K562 (cell line): ENCODE results near the gene LRRC51. TPM values are rescaled to one million over a fixed set of nuclear protein-coding genes. Genes with fewer than 3 reads are reported as not detected.

Experiments used
- ATAC-seq: fragments of 200-7000 bp; cut with Tn5 transposase; 3 replicates; pipeline ENCODE4 v1.9.1; 2020; ENCODE audit warnings: moderate library complexity
- BruUV-seq: library from RNA; stranded (reverse); fragments of 400-500 nt; replicated peaks from 2 replicates; lab custom pipeline; 2021; lab: Mats Ljungman, UMichigan
- CTCF ChIA-PET: fragments of 300-600 bp; formaldehyde crosslinking; extraction: SDS; loops from one replicate; lab custom pipeline; 2021; ENCODE audit warnings: low intra/inter-chr PET ratio; lab: Yijun Ruan, JAX
- POLR2A ChIA-PET: fragments of 300-600, 350-650 bp; sonication (Branson Sonifier 250); formaldehyde crosslinking; extraction: SDS; loops from one replicate; lab custom pipeline; 2021; ENCODE audit warnings: antibody characterized with exemption, inconsistent platforms; lab: Yijun Ruan, JAX
- DNase-seq, 4 experiments: peaks; one replicate each; pipeline versions ENCODE4 v3.0.0 to v3.0.0-alpha.2; 2011 to 2018; ENCODE audit warnings: low spot score in 3 of 4, mixed read lengths in 3 of 4; ENCODE audit errors: extremely low read depth in 1 of 4
- FAIRE-seq: peaks from 2 replicates; lab custom pipeline; 2011; peaks lifted over from hg19 to GRCh38; lab: Jason Lieb, UNC
- H2AFZ ChIP-seq: 2 replicates; pipeline ENCODE4 v1.6.0; 2011; ENCODE audit warnings: low read depth, low read length, control low read depth, inconsistent platforms
- H3K27ac ChIP-seq: fragments of 200-600 bp; 3 replicates; pipeline ENCODE4 v1.8.0; 2011; ENCODE audit warnings: low read depth, mild to moderate bottlenecking, control low read depth, inconsistent platforms, low read length, moderate library complexity, mixed read lengths; ENCODE audit errors: extremely low read depth
- H3K27me3 ChIP-seq, 2 experiments: fragments of 300-600 bp in 1 of 2; 2 replicates in 1 of 2; 3 replicates in 1 of 2; pipeline versions ENCODE4 v1.6.0 to v1.8.0; 2011; ENCODE audit warnings: inconsistent platforms in 2 of 2, low read length in 2 of 2, mild to moderate bottlenecking in 1 of 2, mixed read lengths in 1 of 2, moderate library complexity in 1 of 2; ENCODE audit not compliant: control insufficient read depth in 2 of 2, insufficient read depth in 2 of 2
- H3K36me3 ChIP-seq: fragments of 300-600 bp; 3 replicates; pipeline ENCODE4 v1.8.0; 2011; ENCODE audit warnings: mild to moderate bottlenecking, low read length, inconsistent platforms; ENCODE audit not compliant: control insufficient read depth, insufficient read depth
- H3K4me1 ChIP-seq, 2 experiments: fragments of 200-600 bp in 1 of 2; replicated peaks in 1 of 2; 2 replicates in 1 of 2; 3 replicates in 1 of 2; pipeline versions ENCODE4 v1.5.1 to v1.8.0; 2011; ENCODE audit warnings: inconsistent platforms in 2 of 2, low read length in 2 of 2, mild to moderate bottlenecking in 1 of 2, mixed read lengths in 1 of 2, moderate library complexity in 1 of 2; ENCODE audit not compliant: control insufficient read depth in 2 of 2, insufficient read depth in 2 of 2
- H3K4me2 ChIP-seq: 2 replicates; pipeline ENCODE4 v1.6.1; 2011; ENCODE audit warnings: low read length, control low read depth, inconsistent platforms, mixed read lengths; ENCODE audit not compliant: insufficient read depth
- H3K4me3 ChIP-seq: fragments of 200-600 bp; sonication (generic), shearing (Covaris generic); 2 replicates; pipeline ENCODE4 v1.5.1; 2016; ENCODE audit warnings: control low read depth, inconsistent platforms
- H3K79me2 ChIP-seq: fragments of 200-600 bp; 3 replicates; pipeline ENCODE4 v1.8.0; 2011; ENCODE audit warnings: low read length, inconsistent platforms; ENCODE audit not compliant: control insufficient read depth, insufficient read depth
- H3K9ac ChIP-seq, 2 experiments: 2 replicates each; pipeline versions ENCODE4 v1.6.0 to v1.6.1; 2011; ENCODE audit warnings: low read depth in 2 of 2, low read length in 2 of 2, control low read depth in 1 of 2, inconsistent platforms in 1 of 2, mild to moderate bottlenecking in 1 of 2, mixed read lengths in 1 of 2; ENCODE audit not compliant: insufficient read depth in 1 of 2
- H3K9me1 ChIP-seq: one replicate; pipeline ENCODE4 v1.6.0; 2011; ENCODE audit warnings: inconsistent platforms, mild to moderate bottlenecking, low read length, moderate library complexity; ENCODE audit not compliant: control insufficient read depth, insufficient read depth
- H3K9me3 ChIP-seq: replicated peaks from 2 replicates; pipeline ENCODE4 v1.5.1; 2011; ENCODE audit warnings: low read depth, low read length, inconsistent platforms; ENCODE audit not compliant: control insufficient read depth, insufficient read depth
- H4K20me1 ChIP-seq: replicated peaks from 2 replicates; pipeline ENCODE4 v1.6.1; 2011; ENCODE audit warnings: low read length, inconsistent platforms, mixed read lengths; ENCODE audit not compliant: control insufficient read depth, insufficient read depth
- WGBS: fragments of 100-300 bp; shearing (Covaris generic); methylation state at CpG from one replicate; pipeline ENCODE4 v1.1.6; 2016; ENCODE audit warnings: low coverage, mixed read lengths; ENCODE audit not compliant: insufficient coverage; ENCODE audit errors: missing lambda C conversion rate; 5-methylcytosine and 5-hydroxymethylcytosine counted together
- in situ Hi-C: fragments of 300-500 bp; cut with MboI; formaldehyde crosslinking; loops from 4 replicates; pipeline ENCODE4 v1.15.0; 2018; ENCODE audit warnings: inconsistent platforms, mixed read lengths
- intact Hi-C: fragments of 100-400 bp; cut with micrococcal nuclease; formaldehyde crosslinking; loops from 2 replicates; pipeline ENCODE4 v1.14.2; 2022
- polyA plus RNA-seq, 8 experiments: library from polyadenylated mRNA; depleted of rRNA in 4 of 8; stranded (reverse) in 5 of 8; unstranded in 3 of 8; fragments of >200 nt; fragmentation: Nextera tagmentation in 2 of 8; fragmentation: Illumina TruSeq in 1 of 8; extraction: Ambion mirVana in 2 of 8; extraction: Trizol in 1 of 8; gene quantifications; 2 replicates each; pipeline versions ENCODE4 v1.2.1 to v1.2.3, GENCODE V29; 2011 to 2014; ENCODE audit warnings: inconsistent platforms in 1 of 8, missing spikeins in 1 of 8
- total RNA-seq, 7 experiments: library from RNA; depleted of rRNA in 6 of 7; stranded (reverse); fragments of >200 nt in 6 of 7; fragmentation: Illumina TruSeq in 2 of 7; extraction: Trizol in 2 of 7; gene quantifications; 2 replicates each; pipeline versions ENCODE4 v1.2.1 to v1.2.3, GENCODE V29; 2011 to 2021; ENCODE audit warnings: low replicate concordance in 1 of 7
- TF ChIP-seq, protein P1 (sequence below): fragments of 250-450 bp; sonication (Bioruptor Pico); IDR thresholded peaks from 2 replicates; pipeline ENCODE4 v1.5.0; 2021; ENCODE audit warnings: mild to moderate bottlenecking, moderate library complexity

Gene LRRC51
- total and polyA plus RNA-seq, 9 of the 15 experiments (the other 6 are each of a cell fraction or from before 2014, with no cell fraction given), result 4.7 to 10.6 (median 5.6) TPM

DNA sequence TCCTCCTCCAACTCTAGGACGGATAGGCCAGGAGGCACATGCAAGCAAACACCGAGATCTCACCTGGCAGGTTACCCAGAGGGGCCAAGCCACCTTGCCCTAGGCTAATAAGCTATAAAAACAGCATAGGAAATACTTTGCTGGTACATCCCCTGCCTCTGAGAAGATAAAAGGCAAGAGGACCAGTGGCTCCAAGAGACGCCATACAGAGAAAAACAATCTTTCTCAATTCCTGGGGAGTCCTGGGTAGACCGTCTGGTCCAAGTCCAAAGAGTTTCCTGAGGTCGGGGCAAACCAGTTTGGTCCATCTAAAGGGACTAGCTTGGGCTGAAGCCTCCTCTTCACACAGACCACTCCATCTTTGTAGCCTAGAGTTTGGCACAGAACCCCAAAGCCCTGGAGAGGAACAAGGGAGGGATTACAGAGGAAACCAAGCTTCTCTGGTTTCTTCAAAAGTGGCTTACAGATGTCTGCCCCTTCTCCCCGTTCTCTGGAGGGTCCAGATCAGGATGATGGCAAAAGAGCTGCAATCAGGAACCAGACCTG is 40.7 kb upstream of the LRRC51 start:
- no peak overlapping the region for H3K4me3 ChIP-seq
- H3K79me2 ChIP-seq, result peaks cover 68% of the 10 kb centered on the region
- FAIRE-seq (no peak), ATAC-seq (no peak)
- in situ Hi-C loops, result no loop called here
- peaks cover 3% of the 10 kb centered on the region for H3K9me1 ChIP-seq
- 71% methylated on average over 6 of the region's 6 CpGs for WGBS
- H3K36me3 ChIP-seq, result peaks cover 16% of the 10 kb centered on the region
- CTCF ChIA-PET, result no interaction called here
- POLR2A ChIA-PET, result interaction anchor here (0.6 to 2.0 kb wide), 9 partner anchors 8 to 54 kb away, joined by 3 to 5 read pairs (median 3); no protein-coding TSS in a partner anchor
- no peaks in the 10 kb centered on the region for H3K27me3 ChIP-seq
- TF ChIP-seq, protein P1, sequence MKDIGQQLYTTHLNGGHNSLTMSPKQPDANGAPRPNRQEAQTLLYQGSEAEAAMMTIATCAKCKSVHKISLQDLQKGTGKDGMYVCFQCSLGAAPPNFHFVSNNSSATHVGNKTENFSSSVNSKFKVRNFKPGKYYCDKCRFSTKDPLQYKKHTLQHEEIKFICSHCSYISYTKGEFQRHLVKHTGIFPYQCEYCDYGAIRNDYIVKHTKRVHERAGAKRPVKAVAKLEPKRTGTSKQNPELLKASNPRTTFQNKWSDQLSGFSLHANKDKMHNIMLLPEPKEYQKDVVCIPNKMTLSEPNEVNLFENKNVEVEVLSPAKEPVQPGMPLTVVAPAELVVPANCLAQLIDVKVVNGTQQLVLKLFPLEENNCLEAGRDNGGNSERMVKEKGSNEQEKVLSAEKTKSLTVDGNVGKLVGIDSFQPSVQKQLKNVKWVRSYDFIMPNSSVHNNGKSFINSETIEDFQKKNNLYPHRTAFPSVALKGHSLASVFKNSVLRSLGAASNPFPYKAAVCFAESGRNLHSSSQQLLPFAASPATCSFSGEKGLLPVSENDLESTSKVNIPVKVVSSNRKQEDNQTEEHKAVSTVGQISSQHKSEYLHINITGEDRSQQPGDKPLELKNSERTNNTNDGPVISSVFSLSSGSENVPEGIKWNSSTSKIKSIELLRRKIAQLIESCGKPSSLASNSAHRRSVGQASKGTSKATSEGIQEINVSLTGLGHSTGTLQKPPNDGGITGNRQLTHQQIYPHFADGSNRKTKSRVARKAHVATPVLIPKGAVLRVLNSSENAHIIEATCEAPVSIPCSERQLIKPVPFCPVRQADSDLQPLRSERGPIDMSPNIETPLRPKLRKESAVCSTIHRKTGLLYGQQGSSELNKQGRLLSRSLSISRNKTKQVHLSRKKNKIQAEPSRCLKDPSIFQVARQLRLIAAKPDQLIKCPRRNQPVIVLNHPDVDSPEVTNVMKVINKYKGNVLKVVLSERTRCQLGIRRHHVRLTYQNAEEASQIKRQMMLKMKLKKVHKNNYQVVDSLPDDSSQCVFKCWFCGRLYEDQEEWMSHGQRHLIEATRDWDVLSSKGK (CRISPR knock-in tag), result no peak
- TF ChIP-seq, all 486 proteins: peak for 0
- DNase-seq, result no peak
- Histone ChIP-seq H3K27ac (peak overlapping the region; percentile 78; the same call in 2 of the 3 replicates), H3K4me2 (0 out of 2 replicates have a peak overlapping the region, but pooled peaks have one; percentile 88), H3K9ac (peak overlapping the region; percentile 43 to 71; a peak in 3 of 4 replicates), H3K4me1 (peaks cover 26 to 30% of the 10 kb centered on the region in 2 experiments), H4K20me1 (0 out of 2 replicates have a peak, but pooled peaks cover 10% of the 10 kb centered on the region), H2AFZ (no peak overlapping the region), H3K9me3 (no peaks in the 10 kb centered on the region)
- intact Hi-C loops, result loop anchor here (2.0 kb wide), 1 partner anchor 41 kb away; the partner anchor contains the start of genes LRRC51 and NUMA1
- no TSS peak for BruUV-seq
